HG02798 (cell line): Measurements from ENCODE around the gene STYXL1.

Experiments used
- ATAC-seq: cut with Tn5 transposase; IDR thresholded peaks from one replicate; pipeline ENCODE4 v1.9.1; 2021; ENCODE audit warnings: mild to moderate bottlenecking; ENCODE audit not compliant: unreplicated experiment, poor library complexity

The STYXL1 gene

DNA sequence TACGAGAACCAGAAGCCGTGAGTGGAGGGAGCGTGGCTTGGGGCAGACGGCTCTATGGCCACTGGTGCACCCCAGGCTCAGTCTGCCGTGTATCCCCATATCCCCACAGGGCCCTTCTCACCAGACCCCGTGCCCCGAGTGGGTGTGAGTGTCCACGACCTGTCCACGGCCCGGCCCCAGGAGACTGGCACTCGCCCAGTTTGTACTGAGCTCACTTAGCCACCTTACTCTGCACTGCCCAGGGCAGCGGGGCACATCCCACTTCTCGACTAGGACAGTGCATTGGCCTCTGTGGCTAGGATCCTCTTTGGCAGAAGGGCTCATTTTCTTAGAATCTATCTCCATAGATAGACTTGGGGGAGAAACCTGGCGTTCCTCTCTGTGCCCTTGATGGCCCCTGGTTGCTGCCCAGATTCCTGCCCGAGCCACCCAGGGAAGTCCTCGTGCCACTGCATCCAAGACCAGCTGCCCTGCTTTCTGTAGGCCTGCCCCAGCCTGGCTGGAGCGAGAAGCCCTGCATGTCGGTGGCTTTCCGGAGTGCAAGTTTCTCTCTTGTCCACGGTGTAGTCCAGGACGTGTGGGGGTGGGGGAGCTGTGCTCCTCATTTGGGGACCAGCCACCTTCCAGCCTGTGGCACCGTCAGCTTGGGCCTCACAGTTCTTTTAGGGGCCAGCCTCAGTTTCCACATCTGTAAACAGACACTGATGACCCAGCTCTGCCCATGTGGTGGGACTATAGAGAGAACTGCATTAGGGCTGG is 65.3 kb downstream of the STYXL1 start:
- no peak for ATAC-seq

DNA sequence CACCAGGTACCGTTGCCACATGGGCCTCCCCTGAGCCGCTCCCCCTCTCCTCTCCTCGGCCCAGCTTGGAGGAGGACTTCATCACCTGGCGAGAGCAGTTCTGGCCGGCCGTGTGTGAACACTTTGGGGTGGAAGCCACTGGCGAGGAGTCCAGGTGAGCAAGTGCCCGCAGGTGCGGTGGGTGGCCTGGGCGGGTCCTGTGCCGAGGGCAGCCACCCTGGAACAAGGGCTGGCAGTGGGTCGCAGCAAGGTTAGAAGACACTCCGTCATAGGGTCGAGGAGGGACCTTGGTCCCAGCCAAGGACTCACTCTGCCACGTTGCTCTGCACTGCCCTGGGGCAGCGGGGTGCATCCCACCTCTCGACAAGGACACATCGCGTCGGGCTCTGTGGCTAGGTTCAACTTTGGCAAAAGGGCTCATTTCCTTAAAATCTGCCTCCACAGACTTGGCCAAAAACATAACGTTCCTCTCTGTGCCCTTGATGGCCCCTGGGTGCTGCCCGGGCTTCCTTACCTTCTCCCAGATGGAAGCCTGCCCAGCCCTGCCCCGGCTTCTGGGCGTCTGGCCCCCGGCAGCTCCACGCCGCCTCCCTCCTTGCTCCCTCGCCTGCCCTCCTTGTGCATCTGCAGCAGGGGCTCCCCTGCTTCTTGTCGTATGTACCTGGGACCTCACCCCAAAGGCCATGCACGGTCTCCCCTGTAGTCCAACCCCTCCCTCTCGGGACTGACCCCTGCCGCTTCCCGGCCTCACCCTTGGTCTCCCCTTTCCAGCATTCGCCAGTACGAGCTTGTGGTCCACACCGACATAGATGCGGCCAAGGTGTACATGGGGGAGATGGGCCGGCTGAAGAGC is 66.1 kb downstream of the STYXL1 start:
- no peak for ATAC-seq

DNA sequence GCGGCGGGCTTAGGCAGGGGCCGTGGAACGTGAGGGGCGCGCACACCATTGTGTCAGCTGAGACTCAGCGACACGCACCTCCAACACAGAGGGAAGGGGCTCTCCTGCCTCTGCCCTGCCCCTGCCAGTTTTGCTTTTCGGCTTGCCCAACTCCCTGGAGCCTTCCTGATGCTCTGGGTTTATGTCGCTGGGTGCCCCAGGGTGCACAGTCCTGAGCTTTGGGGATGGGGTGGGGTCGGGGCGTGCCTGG is 66.7 kb downstream of the STYXL1 start:
- ATAC-seq: no peak

DNA sequence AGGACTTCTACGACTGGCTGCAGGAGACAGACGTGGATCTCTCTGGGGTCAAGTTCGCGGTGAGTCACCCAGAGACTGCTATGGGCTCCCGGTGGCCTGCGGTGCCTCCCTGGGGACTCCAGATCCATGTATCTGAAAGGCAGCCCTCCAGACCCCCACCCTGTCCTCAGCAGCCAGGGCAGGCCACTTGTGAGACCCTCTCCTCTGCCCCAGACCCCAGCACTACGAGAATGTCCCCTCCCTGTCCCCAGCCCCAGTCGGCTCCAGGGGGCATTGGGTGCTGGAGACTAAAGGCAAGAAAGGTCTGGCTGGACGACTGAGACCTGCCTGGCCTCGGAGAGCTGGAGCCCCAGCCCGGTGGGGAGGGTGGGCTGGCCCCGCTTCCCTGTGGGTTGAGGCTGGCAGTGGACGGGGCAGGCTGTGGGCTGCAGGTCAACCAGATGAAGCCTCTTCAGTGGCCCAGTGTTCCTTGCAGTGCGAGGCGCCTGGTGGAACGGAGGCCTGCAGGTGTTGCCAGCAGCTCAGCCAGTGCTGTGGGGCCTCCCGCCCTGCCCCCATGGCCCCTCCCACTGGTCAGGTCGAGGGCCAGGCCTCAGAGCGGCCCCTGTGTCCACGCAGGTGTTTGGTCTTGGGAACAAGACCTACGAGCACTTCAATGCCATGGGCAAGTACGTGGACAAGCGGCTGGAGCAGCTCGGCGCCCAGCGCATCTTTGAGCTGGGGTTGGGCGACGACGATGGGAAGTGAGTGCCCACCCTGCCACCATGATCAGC is 67.2 kb downstream of the STYXL1 start:
- ATAC-seq: no peak

DNA sequence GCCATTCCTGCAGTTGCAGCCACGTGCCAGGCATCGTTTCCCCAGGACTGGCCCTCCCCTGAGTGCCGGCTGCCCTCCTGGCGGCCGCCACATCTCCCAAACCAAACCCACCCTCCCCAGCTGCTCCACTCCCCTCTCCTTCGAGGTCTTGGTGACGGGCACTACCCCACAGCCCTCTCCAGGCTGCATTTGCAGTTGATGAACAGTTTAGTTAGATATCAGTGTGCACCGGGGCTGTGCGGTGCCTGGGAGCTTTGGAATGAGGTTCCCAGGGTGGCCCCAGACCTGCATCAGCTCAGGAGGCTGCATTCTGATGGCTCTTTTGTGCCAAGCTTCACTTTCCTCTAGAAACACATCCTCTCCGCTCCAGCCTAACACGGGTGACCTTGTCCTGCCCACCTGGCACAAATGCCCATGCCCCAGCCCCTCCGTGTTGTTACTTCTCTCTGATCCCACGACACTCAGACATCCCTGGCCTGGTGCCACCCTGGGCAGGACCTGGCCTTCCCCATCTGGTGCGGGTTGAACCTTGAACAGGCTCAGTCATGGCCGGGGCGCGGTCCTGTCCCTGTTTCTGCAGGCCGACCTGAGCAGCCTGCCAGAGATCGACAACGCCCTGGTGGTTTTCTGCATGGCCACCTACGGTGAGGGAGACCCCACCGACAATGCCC is 67.9 kb downstream of the STYXL1 start:
- ATAC-seq: no peak

DNA sequence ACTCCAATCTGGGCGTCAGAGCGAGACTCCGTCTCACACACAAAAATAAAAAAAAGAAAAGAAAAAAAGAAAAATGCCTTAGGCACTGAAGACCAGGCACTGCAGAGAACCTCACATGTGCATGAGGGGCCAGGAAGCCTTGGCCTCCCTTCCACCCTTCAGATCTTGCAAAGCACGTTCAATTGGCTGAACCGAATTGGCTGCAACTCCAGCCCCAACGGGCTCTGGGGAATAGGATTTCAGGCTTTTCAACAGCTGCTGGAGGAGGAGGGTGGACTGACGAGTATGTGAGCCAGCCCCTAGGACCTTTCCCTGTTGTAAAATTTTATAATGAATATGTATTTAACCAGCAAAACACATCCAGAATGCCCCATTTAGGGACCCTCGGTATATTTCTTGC is 70.1 kb downstream of the STYXL1 start:
- no peak for ATAC-seq

DNA sequence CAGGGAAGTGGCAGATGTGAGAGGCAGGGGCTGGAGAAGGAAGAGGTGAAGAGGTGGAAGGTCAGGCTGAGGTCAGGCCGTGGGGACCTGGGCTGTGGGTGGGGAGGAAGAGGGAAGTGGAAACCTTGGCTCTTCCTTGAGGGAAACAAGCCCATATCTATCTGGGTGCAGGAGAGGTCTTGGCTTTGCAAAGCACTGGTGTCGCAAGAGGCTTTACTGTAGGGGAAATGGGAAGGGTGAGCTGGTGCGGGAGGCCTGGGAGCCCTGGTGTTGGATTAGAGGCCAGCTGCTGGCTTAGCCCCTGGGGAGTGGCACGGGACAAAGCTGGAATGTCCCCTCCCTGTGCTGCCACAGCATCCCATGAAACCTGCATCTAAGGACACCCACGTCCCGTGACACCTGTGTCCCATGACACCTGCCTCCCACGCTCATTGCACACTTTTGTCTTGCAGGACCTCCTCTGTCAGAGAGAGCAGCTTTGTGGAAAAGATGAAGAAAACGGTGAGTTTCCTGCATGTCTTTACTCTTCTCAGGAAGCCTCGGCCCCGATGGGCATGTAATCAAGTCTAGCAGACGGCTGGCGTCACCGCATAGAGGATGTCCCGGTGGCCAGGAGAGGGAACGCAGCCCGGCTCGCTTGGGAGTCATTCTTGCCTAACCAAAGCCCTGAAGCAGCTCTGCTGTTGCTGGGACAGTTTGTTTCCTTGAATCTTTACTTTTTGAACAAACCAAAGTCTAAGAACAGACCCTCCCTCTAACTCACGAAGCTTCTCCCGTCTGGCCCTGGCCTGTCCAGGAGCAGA is 75.6 kb downstream of the STYXL1 start:
- ATAC-seq: no peak

DNA sequence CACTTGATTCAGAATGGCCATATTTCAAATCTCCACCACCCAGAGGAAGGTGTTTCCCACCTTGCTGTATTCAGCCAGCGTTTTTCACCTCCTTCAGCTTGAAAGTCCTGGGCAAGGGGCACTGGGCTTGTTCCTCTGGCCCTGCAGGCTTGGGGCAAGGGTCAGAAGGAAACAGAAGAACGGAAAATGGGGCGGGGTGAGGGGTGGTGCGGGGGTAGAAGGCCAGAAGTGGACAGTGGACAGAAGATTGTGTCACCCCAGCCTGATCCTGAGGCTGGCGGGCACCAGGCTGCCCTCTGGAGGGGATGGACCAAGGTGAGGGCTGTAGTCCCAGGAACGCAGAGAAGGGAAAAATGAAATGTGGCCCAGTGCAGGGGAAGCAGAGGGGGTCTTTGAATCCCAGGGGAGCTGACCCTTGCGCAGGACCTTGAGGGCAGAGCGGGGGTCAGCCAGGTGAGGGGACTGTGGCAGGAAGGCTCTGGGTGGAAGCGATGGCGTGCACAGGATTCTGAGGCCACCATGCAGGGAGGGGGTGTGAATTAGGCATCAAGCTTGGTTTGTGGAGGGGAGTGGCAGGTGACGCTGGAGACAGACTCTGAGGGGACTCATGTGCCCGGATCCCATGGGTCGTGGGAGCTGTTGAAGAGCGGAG is 76.4 kb downstream of the STYXL1 start:
- no peak for ATAC-seq

DNA sequence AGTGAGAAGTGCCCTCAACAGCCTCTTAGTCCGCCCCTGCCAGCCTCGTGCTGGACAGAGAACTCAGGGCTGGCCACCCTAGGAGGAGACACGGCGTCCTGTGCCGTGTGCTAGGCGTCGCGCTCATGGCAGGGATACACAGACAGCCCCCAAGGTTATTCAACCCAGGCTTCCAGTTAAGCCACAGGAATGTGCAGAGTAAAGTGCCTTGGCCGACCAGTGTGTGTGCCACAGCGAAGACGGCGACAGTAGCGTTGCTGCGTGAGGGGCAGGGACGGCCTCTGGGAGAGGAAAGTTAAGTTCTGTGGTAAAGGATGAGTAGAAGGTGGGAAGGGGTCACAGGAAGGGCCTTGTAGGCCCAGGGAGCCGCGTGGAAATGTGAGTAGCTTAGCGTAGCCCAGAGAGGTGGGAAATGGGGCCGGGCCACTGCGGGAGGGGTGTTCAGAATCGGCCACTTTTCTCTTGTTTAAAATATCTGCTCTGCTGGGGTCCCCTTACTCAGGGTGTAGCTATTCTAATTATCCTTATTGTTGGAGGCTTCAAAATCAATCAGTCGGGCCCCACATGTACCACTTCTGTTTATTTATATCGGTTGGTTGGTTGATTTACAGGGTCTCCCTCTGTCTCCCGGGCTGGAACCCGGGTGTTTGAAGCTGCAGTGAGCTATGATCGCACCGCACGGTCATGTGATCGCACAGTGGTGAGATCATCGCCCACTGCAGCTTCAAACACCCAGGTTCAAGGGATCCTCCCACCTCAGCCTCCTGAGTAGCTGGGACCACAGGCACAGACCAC is 77.9 kb downstream of the STYXL1 start:
- no peak for ATAC-seq

DNA sequence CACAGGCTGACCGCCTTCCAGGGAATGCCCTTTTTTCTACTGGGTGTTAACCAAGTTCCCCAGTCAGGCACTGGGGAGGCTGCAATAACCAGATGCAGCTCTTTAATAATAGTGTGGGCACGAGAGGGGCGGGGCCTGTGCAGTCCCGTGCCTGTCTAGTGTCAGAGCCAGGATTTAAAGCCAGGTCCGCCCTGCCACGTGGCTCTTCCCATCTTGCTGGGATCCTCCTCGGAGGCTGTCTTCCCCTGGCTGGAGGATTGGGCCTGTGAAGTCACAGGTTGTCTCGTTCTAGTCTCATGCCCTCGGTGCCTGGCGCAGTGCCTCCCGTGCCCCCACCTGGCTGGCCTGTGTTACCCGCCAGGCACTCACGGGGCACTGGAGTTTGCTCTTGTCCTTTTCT is 78.6 kb downstream of the STYXL1 start:
- no peak for ATAC-seq

DNA sequence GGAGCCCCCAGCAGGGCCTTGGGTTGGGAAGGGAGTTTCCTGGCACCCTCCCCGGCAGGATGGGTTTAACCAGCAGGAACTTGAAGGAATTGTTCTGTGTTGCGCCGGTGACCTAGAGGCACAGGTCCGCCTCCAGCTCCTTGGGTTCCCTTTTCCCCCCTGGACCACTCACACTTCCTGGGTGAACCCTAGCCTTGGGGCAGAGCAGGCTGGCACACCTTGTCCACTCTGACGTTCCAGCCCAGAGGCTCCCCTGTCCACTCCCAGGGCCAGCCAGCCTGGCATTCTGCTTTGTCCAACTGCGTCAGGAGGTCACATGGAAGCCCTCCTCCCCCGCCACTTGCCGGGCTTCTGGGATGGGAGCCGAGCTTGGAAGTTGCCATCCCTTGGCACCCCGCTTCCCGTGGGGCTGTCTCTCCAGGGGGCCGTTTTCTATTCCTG is 79.2 kb downstream of the STYXL1 start:
- no peak for ATAC-seq

DNA sequence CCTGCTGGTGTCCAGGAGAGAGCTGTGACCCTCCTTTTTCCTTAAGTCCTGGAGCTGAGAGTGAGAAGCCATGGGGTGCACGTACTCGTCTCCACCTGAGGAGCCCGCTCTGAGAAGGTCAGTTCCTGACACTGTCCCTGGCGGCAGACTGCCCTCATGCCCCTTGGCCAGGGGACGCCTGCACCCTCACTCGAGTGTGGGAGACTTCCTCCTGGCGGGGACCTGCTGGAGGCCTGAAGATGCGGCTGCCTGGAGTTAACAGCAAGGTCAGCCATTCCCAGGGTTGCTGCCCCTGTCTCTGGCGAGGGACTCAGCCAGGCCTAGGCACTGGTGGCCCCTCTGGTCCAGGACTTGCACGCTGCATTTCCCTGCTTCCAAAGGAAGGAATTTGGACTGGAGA is 79.8 kb downstream of the STYXL1 start:
- no peak for ATAC-seq

DNA sequence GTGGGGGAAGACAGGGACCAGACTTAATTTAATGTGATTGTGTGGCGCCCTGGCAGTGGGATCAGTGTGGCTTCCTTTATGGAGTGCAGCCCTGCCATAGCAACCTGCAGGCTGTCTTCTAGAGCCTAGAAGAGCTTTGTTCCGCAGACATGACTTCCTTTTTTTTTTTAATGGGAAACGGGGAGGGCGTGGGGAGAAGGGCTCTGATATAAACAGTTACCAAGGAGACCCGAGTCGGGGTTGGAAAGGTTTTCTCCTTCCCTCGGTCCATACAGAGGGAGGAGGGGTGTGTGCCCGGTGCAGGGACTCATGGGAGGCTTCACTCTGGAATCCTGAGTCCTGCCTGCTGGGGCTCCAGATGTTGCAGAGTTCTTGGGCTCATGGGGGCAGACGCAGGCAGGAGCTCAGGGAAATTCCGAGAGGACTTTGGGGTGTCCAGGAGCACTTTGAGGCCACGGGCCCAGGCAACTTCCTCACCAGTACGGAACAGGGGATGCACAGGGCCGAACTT is 80.3 kb downstream of the STYXL1 start:
- no peak for ATAC-seq

DNA sequence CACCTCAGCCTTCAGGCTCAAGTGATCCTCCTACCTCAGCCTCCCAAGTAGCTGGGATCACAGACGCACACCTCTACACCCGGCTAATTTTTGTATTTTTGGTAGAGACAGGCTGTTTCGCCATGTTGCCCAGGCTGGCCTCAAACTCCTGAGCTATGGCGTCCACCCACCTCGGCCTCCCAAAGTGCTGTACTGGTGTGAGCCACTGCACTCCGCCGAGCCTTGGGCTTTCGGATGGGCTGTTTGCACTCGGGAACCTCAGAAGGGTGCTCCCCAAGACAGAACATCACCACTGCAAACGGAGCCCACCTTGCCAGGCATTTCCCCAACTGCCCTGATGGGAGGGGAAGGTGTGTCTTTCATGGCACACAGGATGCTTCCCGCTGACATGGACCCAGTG is 80.7 kb downstream of the STYXL1 start:
- no peak for ATAC-seq

DNA sequence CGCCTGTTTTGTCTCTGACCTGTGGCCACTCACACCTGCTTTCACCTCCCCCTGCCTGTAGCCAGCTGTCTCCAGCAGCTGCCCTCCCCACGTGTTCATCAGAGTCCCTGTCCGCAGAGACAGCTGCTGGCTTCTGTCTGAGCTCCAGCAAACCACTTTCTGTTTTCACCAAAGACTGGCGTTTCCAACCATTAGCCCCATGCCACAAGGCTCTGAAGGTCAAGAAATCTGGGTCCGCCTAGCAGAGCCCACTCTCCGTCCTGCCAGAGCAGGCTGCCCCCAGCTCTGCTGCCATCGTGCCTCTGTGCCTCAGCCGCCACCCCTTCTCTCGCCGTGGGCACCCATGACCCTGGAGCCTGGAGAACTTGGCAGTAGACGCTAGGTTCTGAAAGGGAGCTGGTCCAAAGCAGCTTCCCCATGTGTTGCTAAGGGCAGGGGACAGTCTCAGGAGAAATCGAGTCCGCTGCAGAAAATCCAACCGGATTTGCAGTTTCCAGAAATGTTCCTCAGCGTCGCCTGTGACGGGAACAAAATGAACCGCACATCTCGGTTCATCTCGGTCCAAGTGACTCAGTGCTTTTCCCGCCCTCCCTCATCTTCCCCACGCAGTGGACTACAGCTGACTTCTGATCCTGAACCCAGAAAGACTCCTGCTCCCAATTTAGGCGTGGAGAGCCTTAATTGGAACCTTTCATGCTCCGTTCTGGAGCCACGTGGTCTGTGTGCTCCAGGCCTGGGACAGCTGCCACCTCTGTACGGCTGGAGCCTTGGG is 81.4 kb downstream of the STYXL1 start:
- no peak for ATAC-seq

DNA sequence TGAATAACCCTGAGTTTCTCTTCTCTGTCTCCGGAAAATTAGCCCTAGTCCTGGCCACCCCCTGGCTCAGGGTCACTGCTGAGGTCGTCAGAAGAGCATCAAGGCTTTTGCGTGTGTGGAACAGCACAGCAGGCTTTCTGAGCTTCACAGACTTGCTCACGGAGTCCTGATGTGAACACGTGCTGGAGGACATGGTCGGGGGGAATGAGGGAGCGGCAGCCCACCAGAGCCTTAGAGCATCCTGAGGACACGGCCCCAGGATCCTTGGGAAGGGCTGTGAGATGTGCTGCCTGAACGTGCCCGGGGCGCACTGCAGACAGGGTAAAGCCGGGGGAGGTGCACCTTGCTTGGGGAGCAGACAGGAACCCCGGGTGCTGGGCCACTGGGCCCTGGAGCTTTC is 82.2 kb downstream of the STYXL1 start:
- no peak for ATAC-seq

DNA sequence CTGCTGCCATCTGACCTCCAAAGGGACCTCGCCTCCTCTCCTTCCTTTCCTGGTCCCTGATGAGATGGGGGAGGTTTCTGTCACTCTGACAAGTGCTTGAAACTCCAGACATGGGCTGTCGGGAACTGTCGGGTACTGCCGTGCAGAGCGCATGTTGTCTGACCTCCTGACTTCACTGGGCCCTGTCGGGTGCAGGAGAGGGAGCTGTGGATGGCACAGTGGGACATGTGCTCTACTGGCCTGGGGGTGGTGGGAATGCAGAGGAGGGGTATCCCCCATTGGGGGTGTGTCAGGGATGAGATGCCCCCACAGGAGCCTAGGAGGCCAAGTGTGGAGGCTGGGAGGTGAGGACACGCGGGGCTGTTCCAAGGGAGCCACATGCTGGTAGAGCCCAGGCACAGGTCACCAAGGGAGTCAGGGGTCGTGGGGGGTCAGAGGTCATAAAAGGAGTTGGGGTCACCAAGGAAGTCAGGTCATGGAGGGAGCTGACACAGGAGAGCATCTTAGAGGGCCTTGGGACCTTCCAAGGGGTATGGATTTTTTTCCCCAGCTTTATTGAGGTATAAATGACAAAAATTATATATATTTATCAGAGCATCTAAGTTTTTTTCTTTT is 84.3 kb downstream of the STYXL1 start:
- ATAC-seq: no peak
